ENCODE measurements around the gene PCLO.

GRCh38 chr7:83096065-83096580, 66.6 kb downstream of the PCLO start:
- TF ChIP-seq CTCF (IDR thresholded peaks at IDR 0.05) (no peak), POLR2A (IDR thresholded peaks at IDR 0.05) (no peak)
